Panc1 (cell line): Measurements from ENCODE around the gene CAMK4.

Experiments
- CTCF ChIP-seq: fragments of 450-650 bp; IDR thresholded peaks from 2 replicates; pipeline ENCODE4 v1.5.1; 2017; ENCODE audit warnings: mild to moderate bottlenecking
- REST ChIP-seq, 2 experiments: IDR thresholded peaks; 2 replicates each; pipeline ENCODE4 v1.6.1; 2011 to 2012; ENCODE audit warnings: low read depth in 2 of 2, control low read depth in 1 of 2, low read length in 1 of 2, mild to moderate bottlenecking in 1 of 2, moderate library complexity in 1 of 2; ENCODE audit not compliant: insufficient read depth in 1 of 2

GRCh38 chr5:111389390-111390082, 165.4 kb downstream of the CAMK4 start:
- TF ChIP-seq CTCF (no peak), REST (IDR thresholded peaks at IDR 0.05; ENCODE audit: insufficient read depth in 1 of 2, low read depth in 2 of 2, low read length in 1 of 2) (no peak)
